BJ (cell line): Measurements from ENCODE around the gene OR51A2. TPM values are rescaled to one million over a fixed set of nuclear protein-coding genes. Genes with fewer than 3 reads are reported as not detected.

Experiments
- CTCF ChIA-PET: fragments of 350-600 bp; formaldehyde crosslinking; extraction: SDS; loops from one replicate; lab custom pipeline; 2021; ENCODE audit warnings: antibody characterized with exemption, inconsistent platforms; lab: Yijun Ruan, JAX
- POLR2A ChIA-PET: fragments of 300-600 bp; sonication (Branson Sonifier 250); formaldehyde crosslinking; extraction: SDS; loops from one replicate; lab custom pipeline; 2021; ENCODE audit warnings: antibody characterized with exemption; lab: Charles Lee
- DNase-seq: peaks from one replicate; pipeline ENCODE4 v3.0.0-alpha.2; 2011; ENCODE audit warnings: low read depth
- H3K27me3 ChIP-seq: 2 replicates; pipeline ENCODE4 v1.6.0; 2011; ENCODE audit warnings: low read length; ENCODE audit not compliant: control insufficient read depth, insufficient read depth
- H3K36me3 ChIP-seq: 2 replicates; pipeline ENCODE4 v1.5.1; 2011; ENCODE audit warnings: low read length; ENCODE audit not compliant: control insufficient read depth, insufficient read depth
- H3K4me3 ChIP-seq: 2 replicates; pipeline ENCODE4 v1.5.1; 2011; ENCODE audit warnings: low read depth, mild to moderate bottlenecking, control low read depth, low read length
- polyA plus RNA-seq: library from polyadenylated mRNA; depleted of rRNA; stranded (reverse); fragments of >200 nt; gene quantifications from 2 replicates; pipeline ENCODE4 v1.2.3, GENCODE V29; 2011; rRNA removed
- TF ChIP-seq, protein P1 (sequence below): IDR thresholded peaks from 2 replicates; pipeline ENCODE4 v1.5.1; 2011; ENCODE audit warnings: low read depth, mild to moderate bottlenecking, control low read depth, inconsistent platforms, low read length, moderate library complexity; ENCODE audit not compliant: insufficient read depth

The OR51A2 gene
- polyA plus RNA-seq, 1 experiment, result not detected

DNA sequence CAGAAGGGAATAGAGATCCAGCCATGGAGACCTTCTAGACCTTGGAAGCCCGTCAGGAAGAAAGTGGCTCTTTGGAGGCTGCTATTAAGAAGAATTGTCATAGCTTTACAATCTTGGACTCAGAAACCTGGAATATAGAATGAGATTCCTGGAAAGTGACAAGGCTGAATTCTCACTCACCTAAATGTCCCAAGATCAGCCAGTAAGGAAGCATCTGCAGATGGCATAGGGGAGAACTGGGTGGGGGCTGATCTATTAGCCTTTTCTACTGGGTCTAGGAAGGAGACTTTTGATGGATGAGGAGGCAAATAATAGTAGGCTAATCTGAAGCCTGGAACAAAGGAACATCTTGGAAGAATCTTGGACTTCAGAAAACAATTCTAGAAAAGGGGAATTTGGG, 31.3 kb downstream of the OR51A2 start, which contains the start of gene OR51G1:
TSS of gene OR51G1 (minus strand) at position 101 of the 400 bp plus-strand sequence. CDS start at position 101, 0 bp downstream.
- Histone ChIP-seq H3K4me3 (no peak within 1 kb of the TSS), H3K36me3 (no peaks in the 10 kb centered on the region), H3K27me3 (no peaks in the 10 kb centered on the region)
- no peak for DNase-seq
- ChIA-PET CTCF (no interaction called here), POLR2A (no interaction called here)
- TF ChIP-seq, protein P1, sequence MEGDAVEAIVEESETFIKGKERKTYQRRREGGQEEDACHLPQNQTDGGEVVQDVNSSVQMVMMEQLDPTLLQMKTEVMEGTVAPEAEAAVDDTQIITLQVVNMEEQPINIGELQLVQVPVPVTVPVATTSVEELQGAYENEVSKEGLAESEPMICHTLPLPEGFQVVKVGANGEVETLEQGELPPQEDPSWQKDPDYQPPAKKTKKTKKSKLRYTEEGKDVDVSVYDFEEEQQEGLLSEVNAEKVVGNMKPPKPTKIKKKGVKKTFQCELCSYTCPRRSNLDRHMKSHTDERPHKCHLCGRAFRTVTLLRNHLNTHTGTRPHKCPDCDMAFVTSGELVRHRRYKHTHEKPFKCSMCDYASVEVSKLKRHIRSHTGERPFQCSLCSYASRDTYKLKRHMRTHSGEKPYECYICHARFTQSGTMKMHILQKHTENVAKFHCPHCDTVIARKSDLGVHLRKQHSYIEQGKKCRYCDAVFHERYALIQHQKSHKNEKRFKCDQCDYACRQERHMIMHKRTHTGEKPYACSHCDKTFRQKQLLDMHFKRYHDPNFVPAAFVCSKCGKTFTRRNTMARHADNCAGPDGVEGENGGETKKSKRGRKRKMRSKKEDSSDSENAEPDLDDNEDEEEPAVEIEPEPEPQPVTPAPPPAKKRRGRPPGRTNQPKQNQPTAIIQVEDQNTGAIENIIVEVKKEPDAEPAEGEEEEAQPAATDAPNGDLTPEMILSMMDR, result no peak

DNA sequence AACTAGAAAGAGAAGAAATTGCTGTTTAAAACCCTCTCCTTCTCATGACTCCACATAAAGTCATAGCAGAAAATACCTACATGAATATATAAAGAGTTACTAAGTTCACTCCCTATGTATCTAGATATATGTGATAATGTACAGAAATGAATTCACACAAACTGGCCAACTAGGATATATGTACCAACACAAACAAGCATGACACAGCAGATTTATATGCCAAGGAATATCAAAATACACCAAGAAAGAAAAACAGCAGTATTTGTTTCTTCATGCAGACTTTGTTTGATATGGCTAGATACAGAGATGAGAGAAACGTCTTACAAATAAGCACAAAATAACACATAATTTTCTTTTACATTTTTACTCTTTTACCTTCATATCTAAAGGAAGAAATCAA, 33.2 kb downstream of the OR51A2 start:
- no peak overlapping the region for H3K4me3 ChIP-seq
- CTCF ChIA-PET, result no interaction called here
- TF ChIP-seq, protein P1, result no peak
- no peak for DNase-seq
- no peaks in the 10 kb centered on the region for H3K36me3 ChIP-seq
- no peaks in the 10 kb centered on the region for H3K27me3 ChIP-seq
- POLR2A ChIA-PET, result no interaction called here

DNA sequence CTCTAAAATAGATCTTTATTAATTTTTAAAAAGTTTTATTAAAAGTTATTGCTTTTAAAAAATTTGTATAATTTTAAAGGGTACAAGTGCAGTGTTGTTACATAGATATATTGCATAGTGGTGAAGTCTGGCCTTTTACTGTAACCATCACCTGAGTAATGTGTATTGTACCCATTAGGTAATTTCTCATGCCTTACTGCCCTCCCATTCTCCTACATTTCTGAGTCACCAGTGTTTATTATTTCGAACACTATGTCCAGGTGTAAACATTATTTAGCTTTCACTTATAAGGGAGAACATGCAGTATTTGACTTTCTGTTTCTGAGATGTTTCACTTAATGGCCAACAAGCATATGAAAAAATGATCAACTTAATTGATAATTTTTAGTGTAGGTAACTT, 33.7 kb downstream of the OR51A2 start:
- Histone ChIP-seq H3K27me3 (no peaks in the 10 kb centered on the region), H3K4me3 (no peak overlapping the region), H3K36me3 (no peaks in the 10 kb centered on the region)
- POLR2A ChIA-PET, result no interaction called here
- CTCF ChIA-PET, result no interaction called here
- TF ChIP-seq, protein P1, result no peak
- DNase-seq, result no peak

DNA sequence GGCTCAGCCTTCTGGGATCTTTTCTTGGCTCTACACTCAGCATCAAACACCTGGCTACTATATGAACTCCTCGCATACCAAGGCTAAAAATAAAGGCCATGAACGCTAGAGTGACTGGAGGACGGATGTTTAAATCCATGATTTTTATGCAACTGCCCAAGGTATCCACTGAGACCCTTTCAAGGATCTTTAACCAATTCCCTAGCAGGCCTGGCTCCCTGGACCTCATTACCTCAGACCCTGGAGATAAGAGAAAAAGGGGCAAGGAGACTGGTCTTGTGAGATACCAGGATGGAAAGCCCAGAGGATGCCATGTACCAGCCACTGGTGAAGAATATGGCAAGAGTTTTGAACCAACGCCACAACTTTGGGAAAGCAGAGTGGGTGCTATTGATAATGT, 36.3 kb downstream of the OR51A2 start, which contains the start of gene OR51G2:
TSS of gene OR51G2 (minus strand) at position 101 of the 400 bp plus-strand sequence. CDS start 3,687 bp downstream, outside the sequence.
- Histone ChIP-seq H3K36me3 (no peaks in the 10 kb centered on the region), H3K4me3 (no peak within 1 kb of the TSS), H3K27me3 (no peaks in the 10 kb centered on the region)
- TF ChIP-seq, protein P1, result no peak
- ChIA-PET POLR2A (no interaction called here), CTCF (no interaction called here)
- no peak for DNase-seq

DNA sequence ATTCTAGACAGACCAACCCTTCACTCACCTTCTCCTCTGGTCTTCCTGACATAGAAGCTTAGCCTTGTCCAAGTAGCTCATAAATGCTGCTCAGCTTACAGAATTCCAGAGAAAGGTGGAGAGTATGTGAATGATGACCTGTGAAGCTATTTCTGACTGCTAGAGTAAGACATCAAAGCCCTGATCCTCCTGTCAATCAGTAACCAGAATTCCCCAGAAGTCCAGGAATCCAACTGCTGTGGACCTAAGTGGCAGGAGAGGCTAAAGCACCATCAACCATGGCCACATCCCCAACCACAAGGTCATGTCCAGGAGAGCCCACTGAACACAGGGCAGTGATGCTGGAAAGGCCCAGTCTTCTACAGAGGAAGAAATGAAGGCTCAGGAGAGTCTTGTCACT, 38.9 kb downstream of the OR51A2 start:
- no peaks in the 10 kb centered on the region for H3K36me3 ChIP-seq
- POLR2A ChIA-PET, result no interaction called here
- no peak overlapping the region for H3K4me3 ChIP-seq
- no peaks in the 10 kb centered on the region for H3K27me3 ChIP-seq
- no peak for DNase-seq
- CTCF ChIA-PET, result interaction anchor here (0.9 kb wide), 1 partner anchor 24 kb away, joined by 3 read pairs; no protein-coding TSS in a partner anchor
- TF ChIP-seq, protein P1, result no peak

Other genes starting within 250 kb of the OR51A2 start
- not detected in 2 replicates for gene OR51F1, start 185.8 kb downstream of the OR51A2 start, polyA plus RNA-seq
- gene OR52R1, start 151.3 kb downstream of the OR51A2 start, polyA plus RNA-seq, result not detected in 2 replicates
- gene OR51F2, start 134.4 kb downstream of the OR51A2 start, polyA plus RNA-seq, result not detected in 2 replicates
- not detected in 2 replicates for gene OR51S1, start 106.5 kb downstream of the OR51A2 start, polyA plus RNA-seq
- gene OR51T1, start 73.8 kb downstream of the OR51A2 start, polyA plus RNA-seq, result not detected in 2 replicates
- not detected in 2 replicates for gene OR51A7, start 51.9 kb downstream of the OR51A2 start, polyA plus RNA-seq
- not detected in 2 replicates for gene OR51G2, start 36.4 kb downstream of the OR51A2 start, polyA plus RNA-seq
- gene OR51G1, start 31.4 kb downstream of the OR51A2 start, polyA plus RNA-seq, result not detected in 2 replicates
- not detected in 2 replicates for gene OR51A4, start 8.1 kb downstream of the OR51A2 start, polyA plus RNA-seq
- gene OR51L1, start 39.1 kb upstream of the OR51A2 start, polyA plus RNA-seq, result not detected in 2 replicates
- not detected in 2 replicates for gene OR52J3, start 90.8 kb upstream of the OR51A2 start, polyA plus RNA-seq
- gene OR52E2, start 103.9 kb upstream of the OR51A2 start, polyA plus RNA-seq, result not detected in 2 replicates
- gene OR52E1, start 113.9 kb upstream of the OR51A2 start, polyA plus RNA-seq, result not detected in 2 replicates
- gene OR52A5, start 182.6 kb upstream of the OR51A2 start, polyA plus RNA-seq, result not detected in 2 replicates
- not detected in 2 replicates for gene OR52A1, start 199.0 kb upstream of the OR51A2 start, polyA plus RNA-seq
- gene OR51V1, start 245.0 kb upstream of the OR51A2 start, polyA plus RNA-seq, result not detected in 2 replicates